GM10266 (cell line): ENCODE results near the gene CDK14.

Source experiments
- DNase-seq: peaks from one replicate; pipeline ENCODE4 v3.0.0; 2012; ENCODE audit errors: extremely low spot score
- CTCF ChIP-seq: IDR thresholded peaks from 2 replicates; pipeline ENCODE4 v1.5.1; 2012; ENCODE audit warnings: mild to moderate bottlenecking, low read depth; ENCODE audit not compliant: control insufficient read depth, insufficient read depth; ENCODE audit errors: missing control alignments

The CDK14 gene

GRCh38 chr7:90677486-90678404 lies 81.6 kb downstream of the CDK14 start:
- TF ChIP-seq CTCF: no peak
- no peak for DNase-seq

GRCh38 chr7:90678986-90679385 lies 82.9 kb downstream of the CDK14 start:
- DNase-seq: no peak
- no peak for TF ChIP-seq CTCF

- TF ChIP-seq CTCF: no peak
- DNase-seq: no peak
These were observed 84.4 kb downstream of the CDK14 start for GRCh38 chr7:90680484-90680883.

- no peak for TF ChIP-seq CTCF
- no peak for DNase-seq
These were observed 85.4 kb downstream of the CDK14 start for GRCh38 chr7:90681336-90682022.

GRCh38 chr7:90686146-90686545 lies 90.0 kb downstream of the CDK14 start:
- TF ChIP-seq CTCF: no peak

GRCh38 chr7:90688810-90689209 lies 92.7 kb downstream of the CDK14 start:
- no peak for DNase-seq
- TF ChIP-seq CTCF: no peak

More at GRCh38 chr7:90686146-90686545, 90.0 kb downstream of the CDK14 start:
- no peak for DNase-seq

GRCh38 chr7:90689260-90689659 lies 93.1 kb downstream of the CDK14 start:
- no peak for DNase-seq
- TF ChIP-seq CTCF: no peak
